ENCODE results near the gene CASP6. TPM values are rescaled to one million over a fixed set of nuclear protein-coding genes. Genes with fewer than 3 reads are reported as not detected.

The CASP6 gene
- total and polyA plus RNA-seq, 2 of the 8 experiments (the other 6 are each of a cell fraction or from before 2014, with no cell fraction given): 29.5 to 35.1 TPM

DNA sequence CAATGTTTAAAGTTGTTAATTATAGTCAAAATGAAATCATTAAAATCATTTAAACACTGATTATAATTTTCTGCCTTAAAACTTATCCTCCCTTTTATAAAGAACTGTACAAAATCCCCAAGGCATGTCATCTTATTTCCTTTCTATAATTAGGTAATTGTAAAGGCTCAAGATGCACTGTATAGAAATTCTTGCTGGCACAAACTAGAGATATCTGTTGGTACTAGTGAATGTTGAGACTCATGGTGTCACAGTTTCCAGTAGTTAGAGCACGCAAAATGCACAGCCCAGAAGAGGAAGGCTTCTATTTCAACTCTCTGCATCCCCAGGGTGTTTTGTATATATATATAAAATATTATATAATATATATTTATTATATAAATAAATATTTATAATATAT, 49.3 kb upstream of the CASP6 start (continued):
- TF ChIP-seq, protein P1, sequence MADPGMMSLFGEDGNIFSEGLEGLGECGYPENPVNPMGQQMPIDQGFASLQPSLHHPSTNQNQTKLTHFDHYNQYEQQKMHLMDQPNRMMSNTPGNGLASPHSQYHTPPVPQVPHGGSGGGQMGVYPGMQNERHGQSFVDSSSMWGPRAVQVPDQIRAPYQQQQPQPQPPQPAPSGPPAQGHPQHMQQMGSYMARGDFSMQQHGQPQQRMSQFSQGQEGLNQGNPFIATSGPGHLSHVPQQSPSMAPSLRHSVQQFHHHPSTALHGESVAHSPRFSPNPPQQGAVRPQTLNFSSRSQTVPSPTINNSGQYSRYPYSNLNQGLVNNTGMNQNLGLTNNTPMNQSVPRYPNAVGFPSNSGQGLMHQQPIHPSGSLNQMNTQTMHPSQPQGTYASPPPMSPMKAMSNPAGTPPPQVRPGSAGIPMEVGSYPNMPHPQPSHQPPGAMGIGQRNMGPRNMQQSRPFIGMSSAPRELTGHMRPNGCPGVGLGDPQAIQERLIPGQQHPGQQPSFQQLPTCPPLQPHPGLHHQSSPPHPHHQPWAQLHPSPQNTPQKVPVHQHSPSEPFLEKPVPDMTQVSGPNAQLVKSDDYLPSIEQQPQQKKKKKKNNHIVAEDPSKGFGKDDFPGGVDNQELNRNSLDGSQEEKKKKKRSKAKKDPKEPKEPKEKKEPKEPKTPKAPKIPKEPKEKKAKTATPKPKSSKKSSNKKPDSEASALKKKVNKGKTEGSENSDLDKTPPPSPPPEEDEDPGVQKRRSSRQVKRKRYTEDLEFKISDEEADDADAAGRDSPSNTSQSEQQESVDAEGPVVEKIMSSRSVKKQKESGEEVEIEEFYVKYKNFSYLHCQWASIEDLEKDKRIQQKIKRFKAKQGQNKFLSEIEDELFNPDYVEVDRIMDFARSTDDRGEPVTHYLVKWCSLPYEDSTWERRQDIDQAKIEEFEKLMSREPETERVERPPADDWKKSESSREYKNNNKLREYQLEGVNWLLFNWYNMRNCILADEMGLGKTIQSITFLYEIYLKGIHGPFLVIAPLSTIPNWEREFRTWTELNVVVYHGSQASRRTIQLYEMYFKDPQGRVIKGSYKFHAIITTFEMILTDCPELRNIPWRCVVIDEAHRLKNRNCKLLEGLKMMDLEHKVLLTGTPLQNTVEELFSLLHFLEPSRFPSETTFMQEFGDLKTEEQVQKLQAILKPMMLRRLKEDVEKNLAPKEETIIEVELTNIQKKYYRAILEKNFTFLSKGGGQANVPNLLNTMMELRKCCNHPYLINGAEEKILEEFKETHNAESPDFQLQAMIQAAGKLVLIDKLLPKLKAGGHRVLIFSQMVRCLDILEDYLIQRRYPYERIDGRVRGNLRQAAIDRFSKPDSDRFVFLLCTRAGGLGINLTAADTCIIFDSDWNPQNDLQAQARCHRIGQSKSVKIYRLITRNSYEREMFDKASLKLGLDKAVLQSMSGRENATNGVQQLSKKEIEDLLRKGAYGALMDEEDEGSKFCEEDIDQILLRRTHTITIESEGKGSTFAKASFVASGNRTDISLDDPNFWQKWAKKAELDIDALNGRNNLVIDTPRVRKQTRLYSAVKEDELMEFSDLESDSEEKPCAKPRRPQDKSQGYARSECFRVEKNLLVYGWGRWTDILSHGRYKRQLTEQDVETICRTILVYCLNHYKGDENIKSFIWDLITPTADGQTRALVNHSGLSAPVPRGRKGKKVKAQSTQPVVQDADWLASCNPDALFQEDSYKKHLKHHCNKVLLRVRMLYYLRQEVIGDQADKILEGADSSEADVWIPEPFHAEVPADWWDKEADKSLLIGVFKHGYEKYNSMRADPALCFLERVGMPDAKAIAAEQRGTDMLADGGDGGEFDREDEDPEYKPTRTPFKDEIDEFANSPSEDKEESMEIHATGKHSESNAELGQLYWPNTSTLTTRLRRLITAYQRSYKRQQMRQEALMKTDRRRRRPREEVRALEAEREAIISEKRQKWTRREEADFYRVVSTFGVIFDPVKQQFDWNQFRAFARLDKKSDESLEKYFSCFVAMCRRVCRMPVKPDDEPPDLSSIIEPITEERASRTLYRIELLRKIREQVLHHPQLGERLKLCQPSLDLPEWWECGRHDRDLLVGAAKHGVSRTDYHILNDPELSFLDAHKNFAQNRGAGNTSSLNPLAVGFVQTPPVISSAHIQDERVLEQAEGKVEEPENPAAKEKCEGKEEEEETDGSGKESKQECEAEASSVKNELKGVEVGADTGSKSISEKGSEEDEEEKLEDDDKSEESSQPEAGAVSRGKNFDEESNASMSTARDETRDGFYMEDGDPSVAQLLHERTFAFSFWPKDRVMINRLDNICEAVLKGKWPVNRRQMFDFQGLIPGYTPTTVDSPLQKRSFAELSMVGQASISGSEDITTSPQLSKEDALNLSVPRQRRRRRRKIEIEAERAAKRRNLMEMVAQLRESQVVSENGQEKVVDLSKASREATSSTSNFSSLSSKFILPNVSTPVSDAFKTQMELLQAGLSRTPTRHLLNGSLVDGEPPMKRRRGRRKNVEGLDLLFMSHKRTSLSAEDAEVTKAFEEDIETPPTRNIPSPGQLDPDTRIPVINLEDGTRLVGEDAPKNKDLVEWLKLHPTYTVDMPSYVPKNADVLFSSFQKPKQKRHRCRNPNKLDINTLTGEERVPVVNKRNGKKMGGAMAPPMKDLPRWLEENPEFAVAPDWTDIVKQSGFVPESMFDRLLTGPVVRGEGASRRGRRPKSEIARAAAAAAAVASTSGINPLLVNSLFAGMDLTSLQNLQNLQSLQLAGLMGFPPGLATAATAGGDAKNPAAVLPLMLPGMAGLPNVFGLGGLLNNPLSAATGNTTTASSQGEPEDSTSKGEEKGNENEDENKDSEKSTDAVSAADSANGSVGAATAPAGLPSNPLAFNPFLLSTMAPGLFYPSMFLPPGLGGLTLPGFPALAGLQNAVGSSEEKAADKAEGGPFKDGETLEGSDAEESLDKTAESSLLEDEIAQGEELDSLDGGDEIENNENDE (IDR thresholded peaks at IDR 0.05; ENCODE audit: insufficient replicate concordance, low read length): no peak
- TF ChIP-seq BCL11A (IDR thresholded peaks at IDR 0.05; ENCODE audit: low read depth in 2 of 2, low read length in 2 of 2) (no peak), POU5F1 (IDR thresholded peaks at IDR 0.05; ENCODE audit: low read depth, low read length) (no peak), FOSL1 (IDR thresholded peaks at IDR 0.05; ENCODE audit: insufficient read depth, low read depth, low read length) (no peak), POLR2A (IDR thresholded peaks at IDR 0.05; ENCODE audit: control extremely low read depth in 1 of 2, low read depth in 2 of 2, low read length in 2 of 2) (no peak), SAP30 (IDR thresholded peaks at IDR 0.05; ENCODE audit: insufficient read depth, insufficient replicate concordance, low read length) (no peak), SRF (IDR thresholded peaks at IDR 0.05; ENCODE audit: low read depth, low read length) (no peak)
- TF ChIP-seq, protein P2, sequence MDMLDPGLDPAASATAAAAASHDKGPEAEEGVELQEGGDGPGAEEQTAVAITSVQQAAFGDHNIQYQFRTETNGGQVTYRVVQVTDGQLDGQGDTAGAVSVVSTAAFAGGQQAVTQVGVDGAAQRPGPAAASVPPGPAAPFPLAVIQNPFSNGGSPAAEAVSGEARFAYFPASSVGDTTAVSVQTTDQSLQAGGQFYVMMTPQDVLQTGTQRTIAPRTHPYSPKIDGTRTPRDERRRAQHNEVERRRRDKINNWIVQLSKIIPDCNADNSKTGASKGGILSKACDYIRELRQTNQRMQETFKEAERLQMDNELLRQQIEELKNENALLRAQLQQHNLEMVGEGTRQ (IDR thresholded peaks at IDR 0.05; ENCODE audit: low read length): no peak
